ENCODE results near the gene MSRB3. TPM values are rescaled to one million over a fixed set of nuclear protein-coding genes. Genes with fewer than 3 reads are reported as not detected.

Gene MSRB3
- total RNA-seq, 1 experiment from 2014 or later: 1.4 TPM

DNA sequence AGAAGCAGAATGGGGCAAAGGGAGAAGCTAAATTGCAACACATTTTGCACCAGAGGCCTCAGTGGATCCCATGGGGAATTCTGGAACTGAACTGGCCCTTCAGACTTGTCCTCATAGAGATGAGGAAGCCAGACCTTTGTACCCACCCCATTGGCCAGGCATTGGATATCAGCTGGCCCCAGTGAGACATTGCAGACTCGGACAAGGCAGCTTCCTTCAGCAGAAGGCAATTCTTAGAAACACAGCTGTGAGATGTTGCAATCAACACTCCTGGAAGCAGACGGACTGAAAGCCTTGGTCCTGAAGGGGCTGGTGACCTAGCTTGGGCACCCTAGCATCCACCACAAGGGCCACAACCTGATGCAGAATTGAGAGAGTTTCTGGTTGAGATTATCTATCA is 218.1 kb downstream of the MSRB3 start:
- no peak for DNase-seq
- H3K4me3 Mint-ChIP-seq (ENCODE audit: low read depth, unreplicated experiment): no peak overlapping the region
- no peaks in the 10 kb centered on the region for H3K36me3 Mint-ChIP-seq (ENCODE audit: insufficient read depth, unreplicated experiment)
- BruUV-seq (replicated peaks): no TSS peak
- TF ChIP-seq, protein P1, sequence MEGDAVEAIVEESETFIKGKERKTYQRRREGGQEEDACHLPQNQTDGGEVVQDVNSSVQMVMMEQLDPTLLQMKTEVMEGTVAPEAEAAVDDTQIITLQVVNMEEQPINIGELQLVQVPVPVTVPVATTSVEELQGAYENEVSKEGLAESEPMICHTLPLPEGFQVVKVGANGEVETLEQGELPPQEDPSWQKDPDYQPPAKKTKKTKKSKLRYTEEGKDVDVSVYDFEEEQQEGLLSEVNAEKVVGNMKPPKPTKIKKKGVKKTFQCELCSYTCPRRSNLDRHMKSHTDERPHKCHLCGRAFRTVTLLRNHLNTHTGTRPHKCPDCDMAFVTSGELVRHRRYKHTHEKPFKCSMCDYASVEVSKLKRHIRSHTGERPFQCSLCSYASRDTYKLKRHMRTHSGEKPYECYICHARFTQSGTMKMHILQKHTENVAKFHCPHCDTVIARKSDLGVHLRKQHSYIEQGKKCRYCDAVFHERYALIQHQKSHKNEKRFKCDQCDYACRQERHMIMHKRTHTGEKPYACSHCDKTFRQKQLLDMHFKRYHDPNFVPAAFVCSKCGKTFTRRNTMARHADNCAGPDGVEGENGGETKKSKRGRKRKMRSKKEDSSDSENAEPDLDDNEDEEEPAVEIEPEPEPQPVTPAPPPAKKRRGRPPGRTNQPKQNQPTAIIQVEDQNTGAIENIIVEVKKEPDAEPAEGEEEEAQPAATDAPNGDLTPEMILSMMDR (IDR thresholded peaks at IDR 0.05; ENCODE audit: unreplicated experiment): no peak
- peaks cover 41% of the 10 kb centered on the region for H3K4me1 Mint-ChIP-seq (ENCODE audit: low read depth, unreplicated experiment)
- peaks cover 4% of the 10 kb centered on the region for H3K9me3 Mint-ChIP-seq (ENCODE audit: low read depth, unreplicated experiment)
- no peak overlapping the region for H3K27ac Mint-ChIP-seq (ENCODE audit: unreplicated experiment)
- no peaks in the 10 kb centered on the region for H3K27me3 Mint-ChIP-seq (ENCODE audit: unreplicated experiment)
- CTCF ChIA-PET: no interaction called here
- intact Hi-C loops (cut with micrococcal nuclease; ENCODE audit: unreplicated experiment): no loop called here

DNA sequence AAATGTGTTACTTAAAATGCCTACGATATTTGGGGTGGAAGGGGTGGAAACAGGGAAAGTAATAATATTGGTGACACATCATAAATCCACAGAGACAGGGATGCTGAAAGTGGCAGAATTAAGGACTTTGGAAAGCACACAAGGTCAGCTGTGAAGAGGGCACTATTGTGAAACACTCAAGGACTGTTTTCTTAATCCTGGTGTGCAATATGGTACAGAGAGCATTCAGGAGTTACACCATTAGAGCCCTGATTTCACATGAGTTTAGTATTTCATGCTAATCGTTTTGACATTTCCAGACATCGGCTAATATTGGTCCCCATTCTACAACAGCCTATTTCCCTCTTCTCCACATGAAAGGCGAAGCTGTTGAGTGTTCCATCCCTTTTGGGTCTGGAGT is 219.2 kb downstream of the MSRB3 start:
- TF ChIP-seq, protein P1 (IDR thresholded peaks at IDR 0.05; ENCODE audit: unreplicated experiment): no peak
- intact Hi-C loops (cut with micrococcal nuclease; ENCODE audit: unreplicated experiment): no loop called here
- CTCF ChIA-PET: no interaction called here
- Mint-ChIP-seq H3K27ac (ENCODE audit: unreplicated experiment) (no peak overlapping the region), H3K4me3 (ENCODE audit: low read depth, unreplicated experiment) (no peak overlapping the region), H3K27me3 (ENCODE audit: unreplicated experiment) (no peaks in the 10 kb centered on the region), H3K4me1 (ENCODE audit: low read depth, unreplicated experiment) (peaks cover 32% of the 10 kb centered on the region), H3K9me3 (ENCODE audit: low read depth, unreplicated experiment) (no peaks in the 10 kb centered on the region), H3K36me3 (ENCODE audit: insufficient read depth, unreplicated experiment) (no peaks in the 10 kb centered on the region)
- no peak for DNase-seq
- BruUV-seq (replicated peaks): no TSS peak

DNA sequence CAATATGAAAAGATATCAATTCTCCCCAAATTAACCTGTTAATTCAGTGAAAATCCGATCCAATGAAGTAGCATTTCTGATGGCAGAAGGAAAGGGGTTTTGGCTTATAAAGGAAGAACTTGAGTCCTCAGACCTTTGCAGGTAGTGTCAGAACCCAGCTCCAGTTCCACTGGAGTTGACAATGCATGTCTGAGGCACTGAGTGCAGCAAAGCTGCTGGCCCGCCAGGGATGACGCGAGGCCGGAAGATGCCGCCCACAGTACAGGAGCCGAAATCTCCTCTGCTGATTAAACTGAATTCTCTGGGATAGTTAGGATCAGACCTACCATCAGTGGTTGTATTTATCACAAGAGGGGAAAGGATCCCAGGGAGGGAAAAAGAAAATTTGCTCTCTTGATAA is 220.7 kb downstream of the MSRB3 start:
- CTCF ChIA-PET: no interaction called here
- TF ChIP-seq, protein P1 (IDR thresholded peaks at IDR 0.05; ENCODE audit: unreplicated experiment): no peak
- H3K36me3 Mint-ChIP-seq (ENCODE audit: insufficient read depth, unreplicated experiment): no peaks in the 10 kb centered on the region
- no peaks in the 10 kb centered on the region for H3K27me3 Mint-ChIP-seq (ENCODE audit: unreplicated experiment)
- intact Hi-C loops (cut with micrococcal nuclease; ENCODE audit: unreplicated experiment): no loop called here
- H3K4me1 Mint-ChIP-seq (ENCODE audit: low read depth, unreplicated experiment): peaks cover 32% of the 10 kb centered on the region
- H3K27ac Mint-ChIP-seq (ENCODE audit: unreplicated experiment): no peak overlapping the region
- no peak overlapping the region for H3K4me3 Mint-ChIP-seq (ENCODE audit: low read depth, unreplicated experiment)
- no peak for DNase-seq
- H3K9me3 Mint-ChIP-seq (ENCODE audit: low read depth, unreplicated experiment): no peaks in the 10 kb centered on the region
- no TSS peak for BruUV-seq (replicated peaks)

DNA sequence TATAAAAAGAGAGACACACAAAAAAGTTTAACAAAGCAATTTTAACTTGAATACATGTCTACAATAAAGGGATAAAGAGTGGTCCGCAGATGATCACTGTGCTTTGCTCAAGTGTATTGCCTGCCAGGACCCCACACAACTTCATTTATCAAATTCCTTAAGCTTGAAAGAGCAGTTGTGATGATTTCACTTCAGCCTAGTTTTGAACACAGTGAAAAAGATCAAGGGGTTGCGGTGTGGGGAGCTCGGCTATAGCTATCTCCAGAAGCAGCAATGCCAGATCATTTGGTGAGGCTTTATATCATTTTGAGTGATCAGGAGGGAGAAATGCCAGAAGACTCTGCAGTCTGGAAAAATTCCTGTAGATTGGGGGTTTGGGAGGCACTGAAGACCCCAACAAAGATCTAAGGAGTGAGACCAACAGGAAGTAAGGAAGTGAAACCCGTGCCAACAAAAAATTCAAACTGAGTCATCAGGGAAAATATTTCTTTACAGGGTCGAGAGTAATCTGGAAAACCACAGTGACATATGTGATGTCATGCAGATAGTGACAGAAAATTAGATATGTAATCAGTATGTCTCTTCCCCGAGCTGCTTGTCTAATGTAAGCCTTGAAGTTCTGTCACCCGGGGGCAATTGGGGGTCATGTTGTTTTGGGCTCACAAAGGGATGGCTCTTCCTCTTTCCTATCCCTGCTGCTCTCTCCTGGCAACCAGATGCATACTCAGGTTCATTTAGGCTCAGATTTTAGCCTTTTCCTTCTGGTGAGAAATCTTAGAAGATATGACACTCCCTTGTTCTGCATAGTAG is 221.8 kb downstream of the MSRB3 start:
- no peaks in the 10 kb centered on the region for H3K36me3 Mint-ChIP-seq (ENCODE audit: insufficient read depth, unreplicated experiment)
- no peaks in the 10 kb centered on the region for H3K9me3 Mint-ChIP-seq (ENCODE audit: low read depth, unreplicated experiment)
- no peak overlapping the region for H3K4me3 Mint-ChIP-seq (ENCODE audit: low read depth, unreplicated experiment)
- no peak overlapping the region for H3K27ac Mint-ChIP-seq (ENCODE audit: unreplicated experiment)
- TF ChIP-seq, protein P1 (IDR thresholded peaks at IDR 0.05; ENCODE audit: unreplicated experiment): no peak
- BruUV-seq (replicated peaks): no TSS peak
- H3K27me3 Mint-ChIP-seq (ENCODE audit: unreplicated experiment): no peaks in the 10 kb centered on the region
- CTCF ChIA-PET: no interaction called here
- no peak for DNase-seq
- peaks cover 25% of the 10 kb centered on the region for H3K4me1 Mint-ChIP-seq (ENCODE audit: low read depth, unreplicated experiment)
- intact Hi-C loops (cut with micrococcal nuclease; ENCODE audit: unreplicated experiment): no loop called here
